ENCODE measurements around the gene CCDC69.
"Not testable (repeated sequence)": the region's sequence is repeated elsewhere in the genome, so short reads cannot be mapped to it uniquely, and the experiment has no call there.

CCDC69 gene

DNA sequence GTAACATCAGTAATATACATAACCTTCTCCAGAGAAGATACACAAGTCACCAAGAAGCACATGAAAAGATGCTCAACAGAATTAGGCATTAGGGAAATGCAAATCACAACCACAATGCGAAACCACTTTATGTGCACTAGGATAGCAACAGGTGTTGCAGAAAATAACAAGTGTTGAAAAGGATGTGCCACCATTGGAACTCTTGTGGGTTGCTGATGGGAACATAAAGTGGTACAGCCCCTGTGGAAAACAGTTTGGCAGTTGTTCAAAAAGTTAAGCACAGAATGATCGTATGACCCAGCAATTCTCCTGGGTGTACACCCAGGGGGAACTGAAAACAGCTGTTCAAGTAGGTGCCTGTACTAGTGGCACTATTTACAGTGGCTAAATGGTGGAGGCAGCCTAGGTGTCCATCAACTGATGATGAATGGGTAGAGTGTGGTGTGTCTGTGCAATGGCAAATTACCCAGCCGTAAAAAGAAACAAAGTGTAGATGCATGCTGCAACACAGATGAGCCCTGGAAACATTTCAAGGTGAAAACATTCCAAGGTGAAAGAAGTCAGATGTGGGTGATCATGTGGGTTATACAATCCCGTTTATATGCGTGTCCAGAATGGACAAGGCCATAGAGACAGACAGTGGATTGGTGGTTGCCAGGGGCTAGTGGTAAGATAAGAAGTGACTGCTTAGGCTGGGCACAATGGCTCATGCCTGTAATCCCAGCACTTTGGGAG, 27.2 kb downstream of the CCDC69 start:
- in situ Hi-C loops (cut with MboI; ENCODE audit: low sequenced_read_pairs), result no loop called here

DNA sequence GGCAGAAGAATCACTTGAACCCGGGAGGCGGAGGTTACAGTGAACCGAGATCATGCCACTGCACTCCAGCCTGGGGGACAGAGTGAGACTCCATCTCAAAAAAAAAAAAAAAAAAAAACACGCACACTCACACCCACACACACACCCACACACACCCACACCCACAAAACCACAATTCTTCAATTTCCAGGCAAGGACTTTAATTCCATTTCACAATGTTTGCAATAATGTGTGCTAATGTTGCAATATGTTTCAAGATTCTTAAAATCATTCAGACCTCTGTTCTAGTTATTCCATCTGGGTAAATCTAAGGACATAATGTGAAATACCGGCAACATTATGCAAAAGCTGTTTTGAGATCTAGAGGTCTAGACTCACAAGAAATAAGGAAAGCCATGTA, 28.3 kb downstream of the CCDC69 start:
- in situ Hi-C loops (cut with MboI; ENCODE audit: low sequenced_read_pairs), result no loop called here

DNA sequence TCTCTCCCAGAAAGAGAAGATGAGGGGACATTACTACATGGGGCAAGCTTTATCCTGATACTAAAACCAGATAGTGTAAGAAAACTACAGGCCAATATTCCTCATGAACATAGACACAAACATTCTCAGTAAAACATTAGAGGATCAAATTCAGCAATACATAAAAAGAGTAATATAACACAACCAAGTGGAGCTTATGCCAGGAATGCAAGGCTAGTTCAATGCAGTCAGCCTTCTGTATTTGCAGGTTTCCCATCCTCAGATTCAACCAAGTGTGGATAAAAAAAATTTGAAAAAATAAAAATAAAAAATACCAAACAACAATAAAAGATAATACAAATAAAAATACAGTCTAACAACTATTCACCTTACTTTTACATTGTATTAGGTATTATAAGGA, 31.3 kb downstream of the CCDC69 start:
- in situ Hi-C loops (cut with MboI; ENCODE audit: low sequenced_read_pairs), result no loop called here

DNA sequence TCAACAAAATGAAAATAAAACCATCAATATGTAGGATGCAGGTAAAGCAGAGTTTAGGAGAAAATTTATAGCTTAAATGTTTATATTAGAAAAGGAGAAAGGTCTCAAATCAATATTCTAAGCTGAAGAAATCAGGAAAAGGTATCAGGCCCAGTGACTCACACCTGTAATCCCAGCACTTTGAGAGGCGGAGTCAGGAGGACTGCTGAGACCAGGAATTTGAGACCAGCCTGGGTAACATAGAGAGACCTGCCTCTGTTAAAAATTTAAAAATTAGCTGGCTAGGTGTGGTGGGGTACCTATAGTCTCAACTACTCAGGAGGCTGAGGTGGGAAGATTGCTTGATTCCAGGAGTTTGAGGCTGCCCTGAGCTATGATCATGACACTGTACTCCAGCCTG, 32.2 kb downstream of the CCDC69 start:
- in situ Hi-C loops (cut with MboI; ENCODE audit: low sequenced_read_pairs), result no loop called here

DNA sequence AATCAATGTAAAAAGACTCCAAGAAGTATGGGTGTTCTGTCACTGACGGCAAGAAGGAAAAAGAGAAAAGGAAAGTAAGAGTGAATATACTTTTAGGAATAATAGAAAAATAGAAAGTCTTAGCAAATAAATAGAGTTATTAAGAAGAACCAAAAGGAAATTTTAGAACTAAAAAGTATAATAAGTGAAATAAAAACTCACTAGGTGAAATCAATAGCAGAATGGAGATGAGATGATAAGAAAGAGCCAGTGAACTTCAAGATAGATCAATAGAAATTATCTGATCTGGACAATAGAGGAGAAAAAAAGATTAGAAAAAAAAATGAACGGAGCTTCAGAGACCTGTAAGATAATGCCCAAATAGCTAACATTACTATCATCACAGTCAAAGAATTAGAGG, 34.7 kb downstream of the CCDC69 start:
- in situ Hi-C loops (cut with MboI; ENCODE audit: low sequenced_read_pairs), result no loop called here

DNA sequence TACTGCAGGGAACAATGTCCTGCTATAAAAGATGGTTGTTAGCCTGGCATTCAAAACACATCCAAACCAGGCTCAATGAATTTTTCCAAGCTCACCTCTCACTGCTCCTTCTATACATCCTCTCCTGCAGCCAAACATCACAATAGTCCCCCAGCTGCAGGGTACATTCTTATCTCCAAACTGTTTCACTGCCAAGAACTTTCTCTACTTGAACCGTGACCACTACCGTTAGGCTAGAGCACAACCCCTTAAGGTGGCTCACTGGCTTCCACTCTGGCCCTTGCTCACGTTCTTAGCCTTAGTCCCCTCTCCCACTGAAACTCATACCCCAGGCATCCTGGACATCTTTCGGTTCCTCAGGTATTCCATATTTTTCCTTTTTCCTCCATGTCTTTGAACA, 37.4 kb downstream of the CCDC69 start:
- in situ Hi-C loops (cut with MboI; ENCODE audit: low sequenced_read_pairs), result no loop called here

DNA sequence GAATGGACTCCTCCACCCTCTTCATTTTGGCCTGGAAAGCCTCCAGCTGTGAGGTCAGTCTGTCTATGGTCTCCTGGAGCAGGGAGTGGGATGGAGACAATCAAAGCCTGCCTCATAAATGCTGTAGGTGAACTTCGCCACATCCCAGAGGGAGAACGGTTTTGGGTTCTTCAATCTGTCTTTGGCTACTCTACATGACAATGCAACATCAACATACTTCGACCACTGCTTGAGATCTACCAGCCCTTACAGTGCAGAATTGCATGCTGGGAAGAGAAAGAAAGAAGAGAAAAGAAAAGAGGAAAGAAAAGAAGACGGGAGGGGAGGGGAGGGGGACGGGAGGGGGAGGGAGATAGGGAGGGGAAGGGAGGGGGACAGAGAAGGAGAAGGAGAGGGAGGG, 37.8 kb downstream of the CCDC69 start:
- in situ Hi-C loops (cut with MboI; ENCODE audit: low sequenced_read_pairs), result no loop called here

DNA sequence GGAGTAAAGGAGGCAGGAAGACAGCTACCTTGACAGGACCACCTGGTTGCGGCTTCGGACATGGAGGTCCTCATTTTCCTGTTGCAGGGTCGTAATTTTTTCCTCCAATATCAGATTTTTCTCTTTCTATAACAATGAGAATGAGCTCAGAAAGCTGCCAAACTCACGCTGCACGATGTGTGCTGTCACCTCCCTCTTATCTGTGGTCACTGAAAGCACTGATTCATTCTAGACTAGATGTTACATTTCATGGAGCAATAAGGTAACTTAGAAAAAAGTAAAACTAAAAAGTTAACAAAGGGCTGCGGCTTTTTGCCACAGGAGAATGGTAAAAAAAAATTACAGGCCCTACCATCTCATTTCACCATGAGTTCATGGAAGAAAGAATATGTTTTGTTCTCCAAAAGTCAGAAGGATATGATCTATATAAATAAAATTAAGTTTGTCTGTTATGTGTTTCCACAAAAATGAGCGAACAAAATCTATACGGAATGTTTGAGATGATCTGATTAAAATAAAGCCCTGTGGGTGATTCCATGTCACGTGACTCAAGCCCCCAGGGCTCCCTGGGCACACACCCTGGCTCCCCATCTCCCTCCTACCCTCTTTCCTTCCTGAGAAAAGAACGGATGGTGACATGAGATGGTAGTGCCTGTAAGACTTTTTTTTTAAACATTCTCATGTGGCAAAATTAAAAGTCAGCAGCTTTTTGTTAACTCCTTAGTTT, 39.4 kb downstream of the CCDC69 start:
- in situ Hi-C loops (cut with MboI; ENCODE audit: low sequenced_read_pairs), result no loop called here

DNA sequence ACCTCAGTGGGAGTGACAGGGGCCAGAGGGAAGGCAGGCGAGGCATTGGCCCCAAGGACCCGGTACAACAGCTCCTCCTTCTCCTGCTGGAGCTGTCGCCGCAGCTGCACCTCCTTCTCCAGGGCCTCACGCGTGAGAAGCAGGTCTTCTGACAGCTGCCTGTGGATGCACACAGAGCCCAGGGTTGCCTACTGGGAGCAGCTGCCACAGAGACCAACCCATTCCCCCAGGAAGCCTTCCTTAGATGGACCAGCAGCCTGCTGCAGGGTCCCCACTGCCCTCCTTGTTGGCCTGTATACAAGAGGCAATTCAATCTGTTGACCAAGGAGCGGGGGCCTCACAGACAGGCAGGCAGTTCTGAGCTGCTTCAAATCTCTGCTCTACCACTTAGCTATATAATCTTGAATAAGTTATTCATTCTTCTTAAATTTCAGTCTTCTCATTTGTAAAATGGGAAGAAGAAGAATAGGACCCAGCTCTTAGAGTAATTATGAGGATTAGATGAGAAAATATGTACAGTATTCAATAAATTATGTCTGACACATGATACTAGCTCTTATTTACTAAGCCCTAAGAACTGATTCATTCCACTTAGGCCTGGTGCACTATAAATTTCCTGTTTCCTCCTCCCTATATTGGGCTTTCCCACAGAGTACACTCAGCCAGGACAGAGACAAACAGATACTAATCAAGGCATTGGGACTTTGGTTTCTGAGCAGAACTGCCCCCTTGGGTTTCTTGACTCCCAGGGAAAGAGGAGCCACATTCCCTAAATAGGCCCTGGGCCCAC, 40.2 kb downstream of the CCDC69 start:
- in situ Hi-C loops (cut with MboI; ENCODE audit: low sequenced_read_pairs), result no loop called here

DNA sequence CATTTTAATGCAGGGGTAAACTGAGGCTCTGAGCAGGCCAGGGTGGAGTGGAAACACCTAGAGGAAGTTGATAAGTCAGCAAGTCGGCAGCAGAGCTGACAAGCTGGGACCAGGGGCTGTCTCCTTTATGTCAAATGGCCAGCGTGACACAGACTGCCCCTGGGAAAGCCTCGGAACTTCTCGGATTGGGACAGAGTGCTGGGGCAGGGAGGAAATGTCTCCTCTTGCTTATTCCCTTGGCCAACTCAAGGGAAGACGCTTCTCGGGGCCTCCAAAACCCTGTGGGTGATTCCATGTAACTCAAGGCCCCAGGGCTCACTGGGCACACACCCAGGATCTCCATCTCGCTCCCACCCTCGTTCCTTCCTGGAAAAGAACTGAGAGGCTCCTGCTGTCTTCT, 40.9 kb downstream of the CCDC69 start:
- in situ Hi-C loops (cut with MboI; ENCODE audit: low sequenced_read_pairs), result no loop called here

DNA sequence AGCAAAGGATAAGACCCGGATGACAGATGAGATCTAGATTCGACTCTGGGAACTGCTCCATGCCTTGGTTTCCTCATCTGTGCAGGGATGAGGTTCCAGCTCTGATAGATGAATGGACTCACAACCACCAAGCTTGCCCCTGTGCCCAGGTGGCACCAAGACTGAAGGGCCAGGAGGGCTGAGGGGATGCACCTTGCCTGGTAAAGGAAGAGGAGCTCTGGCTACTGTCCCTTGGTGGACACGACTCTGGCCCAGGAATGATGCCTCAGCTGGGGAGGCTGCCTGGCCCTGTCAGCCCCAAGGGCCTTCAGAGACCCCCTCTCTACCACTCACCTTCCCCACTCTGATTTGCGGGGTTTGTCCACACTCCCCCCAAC, 41.4 kb downstream of the CCDC69 start:
- in situ Hi-C loops (cut with MboI; ENCODE audit: low sequenced_read_pairs), result no loop called here

DNA sequence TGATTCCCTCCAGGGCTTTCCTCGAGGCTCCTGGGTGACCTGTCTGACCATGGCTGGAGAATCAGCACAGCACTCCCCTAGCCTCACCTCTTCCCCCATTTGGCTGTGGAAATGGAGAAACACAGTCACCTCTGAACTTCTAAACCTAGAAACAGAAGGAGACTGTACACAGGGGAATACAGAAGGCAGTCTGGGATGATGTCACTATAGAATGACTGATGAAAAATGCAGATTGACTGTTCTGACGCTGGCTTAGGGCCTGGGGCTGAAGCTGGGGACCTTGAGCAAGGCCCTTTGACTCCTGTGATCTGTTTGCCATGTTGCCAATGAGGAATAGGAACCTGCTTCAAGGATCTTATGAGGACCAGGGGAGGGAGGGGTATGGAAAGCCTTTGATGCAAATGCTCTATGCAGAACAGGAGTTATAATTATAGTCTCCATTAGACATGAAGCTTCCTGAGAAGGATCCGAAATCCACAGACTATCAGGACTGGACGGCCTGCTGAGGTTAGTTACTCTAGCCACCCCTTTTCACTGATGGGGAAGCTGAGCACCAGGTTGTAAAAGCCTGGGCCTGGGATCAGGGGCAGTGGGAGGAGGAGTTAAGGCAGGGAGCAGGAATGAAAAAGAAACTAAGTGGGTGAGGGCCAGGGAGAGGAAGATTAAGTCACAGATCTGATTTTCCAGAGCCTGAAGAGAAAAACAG, 41.9 kb downstream of the CCDC69 start:
- in situ Hi-C loops (cut with MboI; ENCODE audit: low sequenced_read_pairs), result no loop called here

DNA sequence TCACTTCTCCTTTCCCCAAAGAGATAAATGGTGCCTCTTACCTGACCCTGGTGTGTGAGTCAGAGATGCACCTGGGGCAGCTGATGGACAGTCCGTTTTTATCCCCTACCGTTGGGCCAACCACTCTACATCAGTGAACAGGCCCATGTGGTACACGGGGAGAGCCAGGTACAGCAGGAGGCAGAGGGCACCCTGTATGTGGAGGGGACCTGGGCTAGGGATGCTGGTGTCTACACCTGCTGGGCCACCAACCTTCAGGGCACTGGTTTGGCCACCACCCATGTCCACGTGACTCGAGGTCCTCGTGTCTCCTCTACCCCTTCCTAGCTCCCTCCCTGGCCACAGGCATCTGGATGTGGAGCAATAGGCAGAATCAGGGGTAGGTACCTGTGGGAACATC, 43.6 kb downstream of the CCDC69 start:
- in situ Hi-C loops (cut with MboI; ENCODE audit: low sequenced_read_pairs), result no loop called here

DNA sequence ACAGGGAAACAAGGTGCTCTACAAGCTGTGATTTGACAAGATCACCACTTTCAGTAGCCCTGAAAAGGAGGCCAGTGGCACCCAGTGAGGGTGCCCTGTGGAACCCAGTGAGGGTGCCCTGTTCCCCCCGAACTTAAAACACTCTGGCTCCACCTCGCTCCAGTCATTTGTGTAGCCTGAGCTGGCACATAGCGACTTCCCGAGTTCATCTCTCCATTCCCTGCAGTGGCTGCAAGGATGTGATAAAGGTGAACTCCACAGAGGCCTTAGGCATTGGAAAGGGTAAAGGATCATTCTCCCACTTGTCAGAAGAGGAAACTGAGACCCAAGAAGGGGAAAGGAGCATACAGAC, 44.4 kb downstream of the CCDC69 start:
- in situ Hi-C loops (cut with MboI; ENCODE audit: low sequenced_read_pairs), result no loop called here

DNA sequence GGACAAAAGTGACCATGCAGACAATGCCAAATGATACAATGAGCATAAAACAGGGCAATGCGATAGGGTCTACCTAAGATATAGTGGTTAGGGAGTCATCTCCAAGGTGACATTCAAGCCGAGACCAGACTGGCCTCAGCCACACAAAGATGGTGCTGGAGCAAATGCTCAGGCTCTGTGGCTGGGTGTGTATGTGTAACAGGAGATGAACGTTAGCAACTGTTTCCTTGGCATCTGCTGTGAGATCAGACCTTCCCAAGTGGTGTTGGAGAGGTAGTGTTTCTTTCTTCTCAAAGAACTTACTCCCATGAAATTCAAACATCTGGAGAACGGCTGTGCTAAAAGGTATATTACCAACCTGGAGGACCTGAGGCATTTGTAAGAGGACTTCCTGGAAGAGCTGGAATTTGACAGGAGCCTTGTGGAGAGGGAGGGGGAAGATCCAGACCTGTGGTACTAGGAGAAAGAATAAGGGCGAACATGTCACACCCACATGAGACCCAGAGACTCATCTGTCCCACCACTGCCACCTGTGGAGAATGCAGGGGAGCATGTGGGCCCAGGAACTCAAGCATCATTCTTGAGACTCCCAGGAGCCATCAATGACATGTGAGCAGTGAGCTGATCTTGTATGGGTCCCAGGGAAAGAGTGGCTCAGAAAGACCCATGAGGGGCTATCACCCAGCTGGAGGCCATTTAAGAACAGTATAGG, 45.0 kb downstream of the CCDC69 start:
- in situ Hi-C loops (cut with MboI; ENCODE audit: low sequenced_read_pairs), result no loop called here

DNA sequence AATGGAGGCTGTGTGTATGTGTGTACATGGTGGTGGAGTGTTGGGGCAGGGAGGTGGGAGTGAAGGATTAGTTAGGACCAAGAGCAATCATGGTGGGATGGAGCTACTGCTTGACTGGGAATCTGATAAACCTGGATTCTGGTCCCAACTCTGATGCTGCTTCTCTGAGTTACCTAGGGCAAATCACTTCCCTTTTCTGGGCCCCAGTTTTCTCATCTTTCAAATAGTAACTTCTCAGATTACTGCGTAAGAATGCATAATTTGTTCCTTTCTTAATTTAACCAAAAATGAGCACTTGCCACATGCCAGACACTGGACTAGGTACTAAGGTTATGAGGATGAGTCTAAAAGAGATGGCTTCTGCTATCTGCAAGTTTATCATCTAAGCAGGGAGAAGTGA, 45.5 kb downstream of the CCDC69 start:
- in situ Hi-C loops (cut with MboI; ENCODE audit: low sequenced_read_pairs), result no loop called here

DNA sequence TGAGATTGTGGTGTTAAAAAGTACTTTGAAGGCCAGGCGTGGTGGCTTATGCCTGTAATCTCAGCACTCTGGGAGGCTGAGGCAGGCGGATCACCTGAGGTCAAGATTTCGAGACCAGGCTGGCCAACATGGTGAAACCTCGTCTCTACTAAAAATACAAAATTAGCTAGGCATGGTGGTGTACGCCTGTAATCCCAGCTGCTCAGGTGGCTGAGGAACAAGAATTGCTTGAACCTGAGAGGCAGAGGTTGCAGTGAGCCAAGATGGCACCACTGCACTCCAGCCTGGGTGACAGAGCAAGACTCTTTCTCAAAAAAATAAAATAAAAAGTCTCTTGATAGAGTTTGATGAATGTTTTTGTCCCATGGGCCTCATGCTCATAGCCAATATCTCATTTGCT, 47.6 kb downstream of the CCDC69 start:
- in situ Hi-C loops (cut with MboI; ENCODE audit: low sequenced_read_pairs), result not testable (repeated sequence)

DNA sequence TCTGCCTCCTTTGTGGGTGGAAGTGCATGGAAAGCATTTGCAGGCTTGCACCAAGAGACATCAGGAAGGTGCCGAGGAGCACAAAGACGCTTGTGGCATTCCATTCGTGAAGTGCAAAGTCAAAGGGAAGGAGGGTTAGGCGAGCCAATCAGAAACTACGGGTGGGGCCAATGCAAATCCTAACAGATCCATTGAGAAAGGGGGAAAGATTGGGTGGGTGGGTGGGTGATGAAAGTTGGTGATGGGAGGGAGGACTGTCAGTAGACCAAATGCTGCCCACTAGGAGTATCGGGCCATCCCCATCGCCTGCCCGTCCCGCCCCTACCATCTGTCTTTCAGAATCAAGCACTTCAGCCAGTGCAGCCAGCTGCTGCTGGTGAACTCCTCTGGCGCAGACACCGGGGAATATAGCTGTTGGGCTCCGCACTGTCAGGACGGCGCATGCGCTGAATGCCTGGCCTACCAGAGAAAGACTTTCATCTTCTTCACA, 49.2 kb downstream of the CCDC69 start:
- in situ Hi-C loops (cut with MboI; ENCODE audit: low sequenced_read_pairs), result no loop called here

DNA sequence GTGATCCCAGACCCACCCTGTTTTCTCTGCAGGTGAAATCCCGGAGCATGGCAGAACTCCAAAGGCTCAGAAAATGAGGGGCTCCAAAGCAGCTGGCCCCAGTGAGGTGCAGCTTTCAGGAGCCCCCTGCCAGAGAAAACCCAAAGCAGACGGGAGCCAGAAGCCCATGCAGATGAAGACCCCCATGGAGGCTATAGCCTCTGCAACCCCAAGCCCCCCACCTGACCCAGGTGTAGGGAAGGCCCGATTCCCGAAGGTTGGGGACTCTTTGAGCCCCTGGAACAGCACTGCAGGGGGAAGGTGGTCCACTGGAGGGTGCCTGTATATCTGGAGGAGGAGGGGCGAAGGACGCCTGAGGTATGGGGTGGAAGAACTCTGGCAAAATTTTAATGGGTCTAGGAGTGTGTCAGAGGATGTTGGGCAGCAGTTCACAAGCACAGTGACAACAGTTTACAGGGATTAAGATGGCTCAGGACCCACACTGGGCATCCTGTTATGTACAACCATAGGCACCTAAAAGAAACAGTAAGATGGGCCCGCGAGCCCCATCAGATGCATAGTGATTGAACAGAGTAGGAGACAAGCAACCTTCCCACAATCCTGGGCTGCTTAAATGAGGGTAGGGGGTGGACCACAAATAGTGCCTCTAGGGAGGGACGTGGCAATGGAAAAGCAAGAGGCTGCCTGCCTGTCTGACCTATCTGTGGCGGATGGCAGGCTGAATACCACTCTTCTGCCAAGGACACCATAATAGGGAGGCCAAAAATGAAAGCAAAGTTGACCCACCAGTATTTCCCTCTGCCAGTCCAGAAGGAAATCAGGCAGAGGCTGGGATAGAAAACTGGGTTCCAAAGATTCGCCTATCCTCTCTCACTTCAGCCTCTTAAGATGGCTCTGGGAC, 49.9 kb downstream of the CCDC69 start:
- in situ Hi-C loops (cut with MboI; ENCODE audit: low sequenced_read_pairs), result no loop called here

DNA sequence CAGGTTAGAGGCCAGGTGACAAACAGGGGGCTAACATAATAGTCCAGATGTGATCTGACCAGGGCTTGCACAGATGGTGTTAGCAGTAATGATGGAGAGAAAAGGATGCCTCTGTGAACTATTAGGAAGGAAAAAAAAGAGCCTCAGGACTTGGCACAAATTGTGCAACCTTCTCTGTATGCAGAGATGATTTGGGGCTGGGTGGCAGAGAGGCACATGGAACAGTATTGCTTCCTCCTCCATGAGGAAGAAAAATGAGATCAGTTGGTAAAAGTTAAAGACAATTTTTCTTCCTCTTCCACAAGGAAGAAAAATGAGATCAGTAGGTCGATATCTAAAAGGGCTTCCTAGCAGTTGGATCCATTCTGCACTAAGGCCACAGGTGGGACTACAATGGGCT, 52.4 kb downstream of the CCDC69 start:
- in situ Hi-C loops (cut with MboI; ENCODE audit: low sequenced_read_pairs), result no loop called here

Measured in HL-60/S4 treated with phorbol 12-myristate 13-acetate at 8.2 ng/mL for 4 days and 3 days (cell line).